Activated naive CD8-positive, alpha-beta T cell treated with anti-CD3 and anti-CD28 coated beads, Interleukin-2, amount 50 U/mL, for 24 hours (primary cell): Measurements from ENCODE around the gene ZNF425.
A peak's percentile ranks its signal among the peaks of the same experiment; 100 is the strongest.

ENCODE experiments used
- ATAC-seq: fragments of 150-1000 bp; cut with Tn5 transposase; one replicate; pipeline ENCODE4 v1.10.0; 2021
- DNase-seq: peaks from one replicate; pipeline ENCODE4 v3.0.0; 2021
- H3K27ac Mint-ChIP-seq: one replicate; pipeline ENCODE4 v1.8.0; 2021; ENCODE audit warnings: mild to moderate bottlenecking, mixed read lengths
- H3K27me3 Mint-ChIP-seq: one replicate; pipeline ENCODE4 v1.8.0; 2021; ENCODE audit warnings: mixed read lengths
- H3K36me3 Mint-ChIP-seq: one replicate; pipeline ENCODE4 v1.8.0; 2021; ENCODE audit warnings: low read depth, mixed read lengths
- H3K4me1 Mint-ChIP-seq: one replicate; pipeline ENCODE4 v1.8.0; 2021; ENCODE audit warnings: mixed read lengths
- H3K4me3 Mint-ChIP-seq: one replicate; pipeline ENCODE4 v1.8.0; 2021; ENCODE audit warnings: mild to moderate bottlenecking, moderate library complexity, mixed read lengths
- H3K9me3 Mint-ChIP-seq: one replicate; pipeline ENCODE4 v1.8.0; 2021; ENCODE audit warnings: mixed read lengths

ZNF425 gene

GRCh38 chr7:149125863-149126661 lies at the start of gene ZNF425:
TSS of gene ZNF425 (minus strand) at chr7:149126324. CDS start at chr7:149126213, 111 bp downstream.
- ATAC-seq, result peak; percentile 91

GRCh38 chr7:149175150-149175549 lies 49.0 kb upstream of the ZNF425 start:
- no peak for ATAC-seq
- Mint-ChIP-seq H3K36me3 (peaks cover 39% of the 10 kb centered on the region), H3K27me3 (no peaks in the 10 kb centered on the region), H3K27ac (no peak overlapping the region), H3K4me3 (no peak overlapping the region), H3K9me3 (no peaks in the 10 kb centered on the region), H3K4me1 (peaks cover 2% of the 10 kb centered on the region)
- DNase-seq, result no peak

More at GRCh38 chr7:149125863-149126661, at the start of gene ZNF425:
- Mint-ChIP-seq H3K4me1 (peaks cover 22% of the 10 kb centered on the region), H3K4me3 (peak within 1 kb of the TSS; percentile 91), H3K36me3 (peaks cover 31% of the 10 kb centered on the region), H3K27me3 (no peaks in the 10 kb centered on the region), H3K27ac (peak within 1 kb of the TSS; percentile 97), H3K9me3 (peaks cover 6% of the 10 kb centered on the region)
- DNase-seq, result peak; percentile 97

- Mint-ChIP-seq H3K9me3 (no peaks in the 10 kb centered on the region), H3K36me3 (peaks cover 33% of the 10 kb centered on the region), H3K4me3 (no peak overlapping the region), H3K4me1 (peaks cover 2% of the 10 kb centered on the region), H3K27me3 (no peaks in the 10 kb centered on the region), H3K27ac (no peak overlapping the region)
- DNase-seq, result no peak
- no peak for ATAC-seq
Observed at GRCh38 chr7:149172534-149172920, 46.4 kb upstream of the ZNF425 start.

GRCh38 chr7:149171892-149172533 lies 45.9 kb upstream of the ZNF425 start:
- DNase-seq, result no peak
- no peak overlapping the region for H3K4me3 Mint-ChIP-seq
- no peaks in the 10 kb centered on the region for H3K9me3 Mint-ChIP-seq
- H3K27ac Mint-ChIP-seq, result no peak overlapping the region
- peaks cover 2% of the 10 kb centered on the region for H3K4me1 Mint-ChIP-seq
- no peaks in the 10 kb centered on the region for H3K27me3 Mint-ChIP-seq
- H3K36me3 Mint-ChIP-seq, result peaks cover 31% of the 10 kb centered on the region
- no peak for ATAC-seq

- Mint-ChIP-seq H3K36me3 (peaks cover 33% of the 10 kb centered on the region), H3K27me3 (no peaks in the 10 kb centered on the region), H3K4me1 (no peaks in the 10 kb centered on the region), H3K9me3 (no peaks in the 10 kb centered on the region), H3K27ac (peak overlapping the region; percentile 40), H3K4me3 (no peak overlapping the region)
- DNase-seq, result no peak
- no peak for ATAC-seq
Observed at GRCh38 chr7:149166630-149167352, 40.7 kb upstream of the ZNF425 start.

GRCh38 chr7:149166142-149166541 lies 40.0 kb upstream of the ZNF425 start:
- ATAC-seq, result no peak

GRCh38 chr7:149161241-149161848 lies 35.2 kb upstream of the ZNF425 start:
- Mint-ChIP-seq H3K4me3 (no peak overlapping the region), H3K9me3 (no peaks in the 10 kb centered on the region), H3K27me3 (no peaks in the 10 kb centered on the region), H3K4me1 (peaks cover 14% of the 10 kb centered on the region), H3K36me3 (peaks cover 42% of the 10 kb centered on the region), H3K27ac (no peak overlapping the region)
- DNase-seq (no peak), ATAC-seq (peak; percentile 36)

More at GRCh38 chr7:149166142-149166541, 40.0 kb upstream of the ZNF425 start:
- Mint-ChIP-seq H3K27ac (peak overlapping the region; percentile 40), H3K4me3 (no peak overlapping the region), H3K4me1 (peaks cover 3% of the 10 kb centered on the region), H3K36me3 (peaks cover 38% of the 10 kb centered on the region), H3K27me3 (no peaks in the 10 kb centered on the region), H3K9me3 (no peaks in the 10 kb centered on the region)
- DNase-seq, result no peak

- H3K4me1 Mint-ChIP-seq, result peaks cover 14% of the 10 kb centered on the region
- no peaks in the 10 kb centered on the region for H3K9me3 Mint-ChIP-seq
- H3K27me3 Mint-ChIP-seq, result no peaks in the 10 kb centered on the region
- H3K4me3 Mint-ChIP-seq, result no peak overlapping the region
- H3K36me3 Mint-ChIP-seq, result peaks cover 48% of the 10 kb centered on the region
- DNase-seq (no peak), ATAC-seq (no peak)
- no peak overlapping the region for H3K27ac Mint-ChIP-seq
Observed at GRCh38 chr7:149156898-149157297, 30.8 kb upstream of the ZNF425 start.

- Mint-ChIP-seq H3K9me3 (no peaks in the 10 kb centered on the region), H3K36me3 (peaks cover 38% of the 10 kb centered on the region), H3K4me3 (no peak overlapping the region), H3K4me1 (peaks cover 14% of the 10 kb centered on the region), H3K27me3 (no peaks in the 10 kb centered on the region), H3K27ac (no peak overlapping the region)
- ATAC-seq (no peak), DNase-seq (no peak)
Observed at GRCh38 chr7:149154056-149154455, 27.9 kb upstream of the ZNF425 start.

- no peaks in the 10 kb centered on the region for H3K27me3 Mint-ChIP-seq
- H3K27ac Mint-ChIP-seq, result no peak overlapping the region
- H3K4me3 Mint-ChIP-seq, result no peak overlapping the region
- no peak for ATAC-seq
- H3K9me3 Mint-ChIP-seq, result no peaks in the 10 kb centered on the region
- H3K36me3 Mint-ChIP-seq, result peaks cover 38% of the 10 kb centered on the region
- peaks cover 20% of the 10 kb centered on the region for H3K4me1 Mint-ChIP-seq
- no peak for DNase-seq
Observed at GRCh38 chr7:149153346-149153745, 27.2 kb upstream of the ZNF425 start.

- Mint-ChIP-seq H3K27ac (no peak overlapping the region), H3K4me1 (peaks cover 25% of the 10 kb centered on the region), H3K27me3 (no peaks in the 10 kb centered on the region), H3K4me3 (no peak overlapping the region), H3K36me3 (peaks cover 23% of the 10 kb centered on the region), H3K9me3 (no peaks in the 10 kb centered on the region)
- DNase-seq (no peak), ATAC-seq (no peak)
Observed at GRCh38 chr7:149150981-149151380, 24.9 kb upstream of the ZNF425 start.

- peak; percentile 47 for ATAC-seq
- H3K9me3 Mint-ChIP-seq, result no peaks in the 10 kb centered on the region
- H3K27ac Mint-ChIP-seq, result peak overlapping the region; percentile 72
- H3K27me3 Mint-ChIP-seq, result no peaks in the 10 kb centered on the region
- peak; percentile 69 for DNase-seq
- peaks cover 7% of the 10 kb centered on the region for H3K36me3 Mint-ChIP-seq
- peaks cover 35% of the 10 kb centered on the region for H3K4me1 Mint-ChIP-seq
- H3K4me3 Mint-ChIP-seq, result peak overlapping the region; percentile 96
Observed at GRCh38 chr7:149147752-149148653, 21.9 kb upstream of the ZNF425 start.

GRCh38 chr7:149147072-149147751 lies 21.1 kb upstream of the ZNF425 start, which contains the start of gene ZNF398:
TSS of gene ZNF398 (plus strand) at chr7:149147453. CDS start at chr7:149147743, 290 bp downstream.
- ATAC-seq, result peak; percentile 81
- Mint-ChIP-seq H3K27me3 (no peaks in the 10 kb centered on the region), H3K9me3 (no peaks in the 10 kb centered on the region)

More at GRCh38 chr7:149147072-149147751, 21.1 kb upstream of the ZNF425 start, which contains the start of gene ZNF398:
- Mint-ChIP-seq H3K27ac (peak within 1 kb of the TSS; percentile 95), H3K36me3 (peaks cover 7% of the 10 kb centered on the region), H3K4me3 (peak within 1 kb of the TSS; percentile 96), H3K4me1 (peaks cover 35% of the 10 kb centered on the region)
- peak; percentile 84 for DNase-seq
